SK-N-SH (cell line): ENCODE measurements around the gene TMEM205. TPM values are rescaled to one million over a fixed set of nuclear protein-coding genes. Genes with fewer than 3 reads are reported as not detected.

Source experiments
- CTCF ChIA-PET: fragments of 300-600, 350-600 bp; formaldehyde crosslinking; extraction: SDS; loops from one replicate; lab custom pipeline; 2021; lab: Yijun Ruan, JAX
- POLR2A ChIA-PET: fragments of 350-600 bp; sonication (Branson Sonifier 250); formaldehyde crosslinking; extraction: SDS; loops from one replicate; lab custom pipeline; 2020; ENCODE audit warnings: antibody characterized with exemption, inconsistent platforms; lab: Yijun Ruan, JAX
- DNase-seq: peaks from one replicate; pipeline ENCODE4 v3.0.0; 2012
- H2AFZ ChIP-seq: fragments of 200-600 bp; sonication (generic); 2 replicates; pipeline ENCODE4 v1.8.1; 2016; ENCODE audit warnings: antibody characterized with exemption, mild to moderate bottlenecking, low read depth
- H3F3A ChIP-seq: fragments of 200-600 bp; sonication (generic); replicated peaks from 2 replicates; pipeline ENCODE3; 2016; ENCODE audit warnings: antibody characterized with exemption, mild to moderate bottlenecking; ENCODE audit not compliant: insufficient read depth
- H3K27ac ChIP-seq, 2 experiments: fragments of 200-500 bp in 1 of 2; fragments of 200-600 bp in 1 of 2; sonication (Bioruptor generic) in 1 of 2; sonication (generic), shearing (Covaris generic) in 1 of 2; 2 replicates each; pipeline versions ENCODE4 v1.5.1 to v1.6.1; 2014 to 2016; ENCODE audit warnings: low read depth in 2 of 2, inconsistent platforms in 1 of 2, low read length in 1 of 2, mild to moderate bottlenecking in 1 of 2, mixed read lengths in 1 of 2
- H3K27me3 ChIP-seq: fragments of 200-600 bp; sonication (generic), shearing (Covaris generic); 2 replicates; pipeline ENCODE4 v1.6.1; 2016; ENCODE audit warnings: mixed run types; ENCODE audit not compliant: insufficient read depth
- H3K36me3 ChIP-seq, 2 experiments: fragments of 200-500 bp in 1 of 2; fragments of 200-600 bp in 1 of 2; sonication (Bioruptor generic) in 1 of 2; sonication (generic) in 1 of 2; replicated peaks in 1 of 2; 2 replicates each; pipeline versions ENCODE3 to v1.5.1; 2014 to 2016; ENCODE audit warnings: low read length in 1 of 2, mild to moderate bottlenecking in 1 of 2; ENCODE audit not compliant: insufficient read depth in 2 of 2, control insufficient read depth in 1 of 2
- H3K4me1 ChIP-seq, 2 experiments: fragments of 200-500 bp in 1 of 2; fragments of 200-600 bp in 1 of 2; sonication (Bioruptor generic) in 1 of 2; sonication (generic), shearing (Covaris generic) in 1 of 2; 2 replicates each; pipeline versions ENCODE4 v1.5.1 to v1.6.1; 2014 to 2016; ENCODE audit warnings: low read depth in 1 of 2, low read length in 1 of 2, mixed run types in 1 of 2; ENCODE audit not compliant: insufficient read depth in 2 of 2, control insufficient read depth in 1 of 2
- H3K4me2 ChIP-seq: fragments of 200-600 bp; sonication (generic), shearing (Covaris generic); 2 replicates; pipeline ENCODE4 v1.6.1; 2017; ENCODE audit warnings: mixed run types
- H3K4me3 ChIP-seq, 2 experiments: fragments of 200-500 bp in 1 of 2; fragments of 200-600 bp in 1 of 2; sonication (Bioruptor generic) in 1 of 2; sonication (generic), shearing (Covaris generic) in 1 of 2; 2 replicates each; pipeline versions ENCODE4 v1.5.1 to v1.8.1; 2014 to 2016; ENCODE audit warnings: low read depth in 2 of 2, inconsistent platforms in 1 of 2, low read length in 1 of 2, mild to moderate bottlenecking in 1 of 2, mixed read lengths in 1 of 2, moderate library complexity in 1 of 2
- H3K79me2 ChIP-seq: fragments of 200-600 bp; sonication (generic); 2 replicates; pipeline ENCODE4 v1.8.1; 2017; ENCODE audit warnings: mild to moderate bottlenecking; ENCODE audit not compliant: insufficient read depth
- H3K9ac ChIP-seq: fragments of 200-600 bp; sonication (generic); 2 replicates; pipeline ENCODE4 v1.6.1; 2017; ENCODE audit warnings: mixed run types
- H3K9me2 ChIP-seq: fragments of 200-600 bp; sonication (generic); 2 replicates; pipeline ENCODE4 v1.6.1; 2017; ENCODE audit warnings: mixed run types
- H3K9me3 ChIP-seq: fragments of 200-600 bp; sonication (generic); 2 replicates; pipeline ENCODE4 v1.6.1; 2017; ENCODE audit warnings: mixed run types, mild to moderate bottlenecking, moderate library complexity
- H4K20me1 ChIP-seq: fragments of 200-600 bp; sonication (generic); 2 replicates; pipeline ENCODE4 v1.6.1; 2017; ENCODE audit warnings: mild to moderate bottlenecking, mixed run types; ENCODE audit not compliant: insufficient read depth
- CHD2 ChIP-seq: fragments of 150-350 bp; IDR thresholded peaks from 2 replicates; pipeline ENCODE4 v1.6.1; 2018; ENCODE audit warnings: low read length; ENCODE audit not compliant: partially characterized antibody
- FOSL2 ChIP-seq: IDR thresholded peaks from 2 replicates; pipeline ENCODE4 v1.4.0; 2012; ENCODE audit warnings: low read depth, mild to moderate bottlenecking, moderate library complexity, borderline replicate concordance
- FOXJ3 ChIP-seq: sonication (generic); formaldehyde crosslinking; IDR thresholded peaks from 2 replicates; pipeline ENCODE4 v1.5.1; 2020; ENCODE audit warnings: mild to moderate bottlenecking, missing genetic modification reagents
- GATA2 ChIP-seq: sonication (generic); formaldehyde crosslinking; IDR thresholded peaks from 2 replicates; pipeline ENCODE4 v1.5.0; 2020; ENCODE audit warnings: mild to moderate bottlenecking, missing genetic modification reagents
- JUND ChIP-seq: IDR thresholded peaks from 2 replicates; pipeline ENCODE4 v1.4.0; 2012
- PBX3 ChIP-seq: IDR thresholded peaks from 2 replicates; pipeline ENCODE4; 2012
- POLR2AphosphoS5 ChIP-seq: IDR thresholded peaks from 2 replicates; pipeline ENCODE4 v1.6.1; 2012; ENCODE audit warnings: low read depth, low read length
- RAD21 ChIP-seq: IDR thresholded peaks from 2 replicates; pipeline ENCODE4 v1.6.1; 2012; ENCODE audit warnings: mild to moderate bottlenecking, low read length
- RXRA ChIP-seq: IDR thresholded peaks from 2 replicates; pipeline ENCODE4 v1.4.0; 2012; ENCODE audit warnings: low read depth, mild to moderate bottlenecking, borderline replicate concordance
- SMC3 ChIP-seq: IDR thresholded peaks from 2 replicates; pipeline ENCODE4 v1.6.1; 2012; ENCODE audit warnings: low read depth, low read length, improper control_type of control experiment
- TEAD4 ChIP-seq: IDR thresholded peaks from 2 replicates; pipeline ENCODE4 v1.4.0; 2012; ENCODE audit warnings: mild to moderate bottlenecking, borderline replicate concordance; ENCODE audit not compliant: insufficient read depth
- ZBTB33 ChIP-seq: IDR thresholded peaks from 2 replicates; pipeline ENCODE4 v1.4.0; 2012; ENCODE audit warnings: low read depth, borderline replicate concordance
- WGBS: methylation state at CpG from one replicate; pipeline ENCODE4 v1.1.6; 2017; ENCODE audit warnings: low lambda C conversion rate; 5-methylcytosine and 5-hydroxymethylcytosine counted together
- polyA plus RNA-seq, 3 experiments: library from polyadenylated mRNA; depleted of rRNA; stranded (reverse); fragments of >200 nt; gene quantifications; 2 replicates each; pipeline ENCODE4 v1.2.3, GENCODE V29; 2012
- TF ChIP-seq, protein P1 (sequence below): fragments of 150-350 bp; IDR thresholded peaks from 2 replicates; pipeline ENCODE4 v1.6.1; 2016; ENCODE audit warnings: mild to moderate bottlenecking, low read depth, low read length

Gene TMEM205
- polyA plus RNA-seq, 1 of the 3 experiments (the other 2 are of a cell fraction): 219 TPM

GRCh38 chr19:11306337-11306736 lies 39.7 kb downstream of the TMEM205 start:
- Histone ChIP-seq H3K79me2 (no peaks in the 10 kb centered on the region), H3K9me3 (no peaks in the 10 kb centered on the region), H2AFZ (no peak overlapping the region), H3K36me3 (no peaks in the 10 kb centered on the region), H3K9ac (no peak overlapping the region), H3K4me2 (no peak overlapping the region), H3K4me3 (no peak overlapping the region), H3K27ac (no peak overlapping the region), H3K9me2 (no peaks in the 10 kb centered on the region), H3K4me1 (no peaks in the 10 kb centered on the region), H3K27me3 (no peaks in the 10 kb centered on the region), H3F3A (no peaks in the 10 kb centered on the region), H4K20me1 (no peaks in the 10 kb centered on the region)
- ChIA-PET POLR2A (no interaction called here), CTCF (interaction anchor here (0.7 to 3.6 kb wide), 4 partner anchors 11 to 230 kb away, joined by 3 to 20 read pairs (median 3); partner anchors contain the start of gene TSPAN16)
- TF ChIP-seq SMC3 (no peak), POLR2AphosphoS5 (no peak), RAD21 (no peak), RXRA (no peak), ZBTB33 (no peak), GATA2 (CRISPR knock-in tag) (no peak), CHD2 (no peak), PBX3 (no peak), FOSL2 (no peak), JUND (no peak), FOXJ3 (CRISPR knock-in tag) (no peak), TEAD4 (no peak)
- TF ChIP-seq, protein P1, sequence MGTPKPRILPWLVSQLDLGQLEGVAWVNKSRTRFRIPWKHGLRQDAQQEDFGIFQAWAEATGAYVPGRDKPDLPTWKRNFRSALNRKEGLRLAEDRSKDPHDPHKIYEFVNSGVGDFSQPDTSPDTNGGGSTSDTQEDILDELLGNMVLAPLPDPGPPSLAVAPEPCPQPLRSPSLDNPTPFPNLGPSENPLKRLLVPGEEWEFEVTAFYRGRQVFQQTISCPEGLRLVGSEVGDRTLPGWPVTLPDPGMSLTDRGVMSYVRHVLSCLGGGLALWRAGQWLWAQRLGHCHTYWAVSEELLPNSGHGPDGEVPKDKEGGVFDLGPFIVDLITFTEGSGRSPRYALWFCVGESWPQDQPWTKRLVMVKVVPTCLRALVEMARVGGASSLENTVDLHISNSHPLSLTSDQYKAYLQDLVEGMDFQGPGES: no peak
- 70% methylated on average over 9 of the region's 9 CpGs for WGBS
- DNase-seq: no peak

DNA sequence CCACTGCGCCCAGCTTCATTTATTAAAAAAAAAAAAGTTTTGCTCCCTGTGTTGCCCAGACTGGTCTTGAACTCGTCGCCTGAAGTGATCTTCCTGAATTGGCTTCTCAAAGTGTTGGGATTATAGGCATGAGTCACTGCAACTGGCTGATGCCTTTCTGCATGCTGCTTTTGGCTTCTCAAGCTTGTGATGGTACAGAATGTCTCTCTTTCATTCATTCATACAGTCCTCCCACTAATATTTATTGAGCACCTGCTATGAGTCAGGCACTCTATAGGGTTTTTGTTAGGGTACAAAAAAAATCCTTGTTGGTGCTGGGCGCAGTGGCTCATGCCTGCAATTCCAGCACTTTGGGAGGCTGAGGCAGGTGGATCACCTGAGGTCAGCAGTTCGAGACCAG lies 41.1 kb downstream of the TMEM205 start:
- Histone ChIP-seq H4K20me1 (no peaks in the 10 kb centered on the region), H3K27me3 (no peaks in the 10 kb centered on the region), H3K9ac (no peak overlapping the region), H3K9me3 (no peaks in the 10 kb centered on the region), H3K4me2 (no peak overlapping the region), H3K79me2 (no peaks in the 10 kb centered on the region), H3K4me3 (no peak overlapping the region), H3K27ac (no peak overlapping the region), H3K4me1 (no peaks in the 10 kb centered on the region), H2AFZ (no peak overlapping the region), H3F3A (no peaks in the 10 kb centered on the region), H3K36me3 (no peaks in the 10 kb centered on the region), H3K9me2 (no peaks in the 10 kb centered on the region)
- TF ChIP-seq JUND: no peak
- CTCF ChIA-PET: interaction anchor here (1.3 to 3.6 kb wide), 2 partner anchors 10 to 178 kb away, joined by 5 to 20 read pairs; partner anchors contain the start of gene TSPAN16
- WGBS: 82% methylated on average over 5 of the region's 5 CpGs
- POLR2A ChIA-PET: no interaction called here
- DNase-seq: no peak
